Activated naive CD4-positive, alpha-beta T cell treated with anti-CD3 and anti-CD28 coated beads, Interleukin-2, amount 50 U/mL, for 16 hours (primary cell): ENCODE data around the gene KLHL29.

Experiments
- DNase-seq: peaks from one replicate; pipeline ENCODE4 v3.0.0-alpha.2; 2020

KLHL29 gene

DNA sequence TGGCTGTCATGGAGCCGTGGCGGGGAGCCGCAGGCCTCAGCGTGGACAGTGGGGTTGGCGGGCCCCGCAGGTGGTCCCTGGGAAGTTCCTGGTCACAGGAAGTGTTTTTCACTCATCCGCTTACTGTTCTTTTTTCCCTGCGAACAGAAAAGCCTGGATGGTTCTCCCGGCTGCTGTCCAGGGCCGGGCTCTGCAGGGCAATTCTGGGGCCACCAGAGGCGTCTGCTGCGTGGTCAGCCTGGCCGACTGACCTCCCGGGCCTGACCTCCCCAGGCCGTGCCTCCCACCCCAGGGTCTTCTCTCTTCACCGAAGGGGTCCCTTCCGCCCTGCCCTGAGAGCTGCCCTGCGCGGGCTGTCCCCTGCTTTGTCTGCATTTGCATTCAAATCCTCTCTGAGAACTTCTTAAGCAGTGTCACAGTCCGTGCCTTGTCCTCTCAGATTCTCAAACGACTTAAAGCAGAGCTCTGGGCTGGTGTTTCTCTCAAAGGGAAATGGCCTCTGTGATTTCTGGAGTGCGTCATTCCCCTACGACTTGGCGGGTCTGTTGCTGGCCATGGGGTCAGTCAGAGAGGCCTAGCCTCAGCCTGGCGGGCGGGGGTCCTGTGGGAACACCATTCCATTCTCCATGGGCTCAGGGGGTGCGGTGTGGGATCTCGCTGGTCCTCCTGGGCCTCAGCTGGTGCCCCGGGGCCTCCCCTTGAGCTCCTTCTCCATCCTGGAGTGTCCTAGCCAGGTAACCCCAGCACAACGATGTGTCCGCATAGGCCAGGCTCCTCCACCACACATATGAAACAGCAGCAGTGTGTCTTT lies 38.3 kb downstream of the KLHL29 start:
- DNase-seq = no peak

DNA sequence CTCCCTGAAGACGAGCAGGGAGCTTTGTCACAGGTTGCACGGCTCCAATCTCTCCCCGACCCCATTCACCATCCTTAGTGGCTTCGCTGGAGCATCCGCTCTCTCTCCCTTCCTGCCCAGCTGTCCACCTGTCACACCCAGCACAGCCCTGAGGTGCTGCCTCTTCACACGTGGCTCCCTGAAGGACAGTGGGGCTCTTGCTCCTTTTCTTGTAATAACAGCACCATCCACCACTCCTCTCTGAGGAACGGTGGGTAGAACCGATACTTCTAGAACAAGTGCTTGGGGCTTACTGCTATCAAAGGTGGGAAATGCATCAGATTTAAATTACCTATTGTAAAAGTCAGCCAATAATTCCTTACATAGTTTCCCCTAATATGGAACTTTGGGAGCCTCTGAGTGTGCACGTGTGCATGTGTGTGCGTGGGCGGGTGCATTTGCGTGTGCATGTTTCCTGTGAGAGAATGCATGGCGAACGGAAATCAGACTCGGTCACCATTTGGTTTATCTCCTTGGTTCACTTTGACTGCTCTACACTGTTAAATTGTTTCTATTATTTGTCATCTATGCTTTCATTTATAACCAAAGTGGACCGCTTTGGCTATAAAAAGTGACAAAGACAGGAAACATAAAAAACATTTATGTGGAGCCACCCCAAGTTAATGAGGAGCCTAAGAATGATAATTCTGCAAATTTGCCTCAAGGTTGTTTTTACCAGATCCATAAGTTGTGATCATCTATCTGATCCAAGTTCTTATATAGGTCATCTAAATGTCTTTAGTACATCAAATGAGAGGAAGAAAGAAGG lies 39.1 kb downstream of the KLHL29 start:
- DNase-seq = no peak

DNA sequence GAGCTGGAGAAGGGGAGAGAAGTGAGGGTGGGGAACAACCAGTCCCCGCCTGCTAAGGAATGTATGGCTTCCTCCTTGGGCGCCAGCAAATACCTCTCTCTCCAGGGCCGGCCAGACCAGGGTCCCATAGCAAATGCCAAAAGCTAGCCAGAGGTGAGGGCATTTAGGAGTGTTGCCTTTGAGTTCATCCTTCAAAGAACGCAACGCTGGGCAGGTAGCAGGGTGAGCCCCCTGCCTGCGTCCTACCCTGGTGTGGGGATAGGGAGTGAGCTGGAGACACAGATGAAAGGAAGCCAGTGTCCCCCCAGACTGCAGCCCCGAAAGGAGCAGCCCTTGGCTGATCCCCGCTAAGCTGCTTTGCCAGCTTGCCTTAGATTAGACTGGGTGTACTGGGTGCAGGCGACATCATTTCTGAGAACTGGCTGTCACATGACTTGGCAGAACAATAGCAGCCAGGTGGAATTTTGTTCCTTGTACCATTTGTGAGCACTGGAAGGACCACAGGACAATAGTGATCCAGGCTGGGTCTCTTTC lies 40.4 kb downstream of the KLHL29 start:
- no peak for DNase-seq

DNA sequence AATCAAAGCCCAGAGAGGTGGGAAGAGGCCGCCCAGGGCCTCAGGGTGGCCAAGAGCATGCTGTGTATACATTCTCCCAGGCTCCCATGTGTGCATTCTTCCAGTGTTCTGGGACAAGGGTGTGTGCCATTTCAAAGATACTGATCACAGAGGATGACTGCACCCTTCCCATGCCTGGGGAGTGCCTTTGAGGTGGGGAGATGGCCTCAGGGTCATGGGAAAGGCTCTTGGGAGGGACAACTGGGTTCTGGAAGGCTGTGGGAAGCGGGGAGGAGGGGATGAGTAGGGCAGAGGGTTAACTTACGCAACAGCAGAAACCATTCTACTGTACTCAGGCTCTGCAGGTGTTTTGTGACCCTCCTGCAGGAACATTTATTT lies 40.9 kb downstream of the KLHL29 start:
- no peak for DNase-seq

DNA sequence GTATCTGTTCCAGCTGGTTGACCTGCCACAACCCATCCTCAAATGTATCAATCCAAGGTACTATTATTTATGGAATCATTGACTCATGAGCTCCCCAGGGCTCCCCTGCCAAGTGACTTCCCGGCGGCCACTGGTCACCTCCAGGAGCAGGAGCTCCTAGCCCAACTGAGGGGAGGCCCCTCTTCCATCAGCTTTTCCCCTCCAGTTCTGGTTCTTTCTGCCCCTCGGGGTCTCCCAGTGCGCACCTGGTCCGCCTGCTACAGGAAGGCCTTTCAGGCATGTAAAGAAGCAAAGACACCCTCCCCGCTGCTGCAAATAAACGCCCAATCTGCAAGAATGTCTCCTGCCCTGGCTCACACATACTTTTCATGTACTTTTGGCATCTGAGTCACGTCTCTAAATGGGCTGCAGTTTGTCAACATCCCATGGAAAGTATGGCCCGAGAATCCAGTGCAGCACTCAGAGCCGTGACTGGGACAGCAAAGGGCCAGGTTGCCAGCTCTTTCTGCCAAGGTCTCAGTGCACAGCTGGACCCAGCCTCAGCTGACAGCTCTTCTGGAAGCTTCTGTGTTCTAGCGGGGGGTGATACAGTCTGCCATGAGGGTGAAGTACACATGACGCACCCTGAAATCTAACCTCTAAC lies 41.4 kb downstream of the KLHL29 start:
- DNase-seq = no peak

DNA sequence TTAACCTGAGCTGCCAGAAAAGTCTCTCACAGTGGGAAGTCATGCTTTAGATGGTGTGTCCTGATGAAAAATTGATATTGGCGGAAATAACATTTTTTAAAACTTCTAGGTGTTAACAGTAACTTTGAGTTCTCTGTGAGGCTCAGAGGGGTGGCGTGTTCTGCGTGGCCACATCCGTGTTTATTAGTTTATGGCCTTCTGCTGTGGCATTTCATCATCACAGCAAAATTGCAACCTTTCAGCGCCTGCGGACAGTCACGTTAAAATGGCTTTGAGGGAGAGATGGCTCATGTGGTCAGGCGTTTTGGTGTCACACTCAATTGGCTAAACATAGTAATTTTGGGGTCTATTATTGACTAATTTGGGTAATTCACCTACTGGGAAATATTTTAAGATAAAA lies 42.4 kb downstream of the KLHL29 start:
- DNase-seq = no peak

DNA sequence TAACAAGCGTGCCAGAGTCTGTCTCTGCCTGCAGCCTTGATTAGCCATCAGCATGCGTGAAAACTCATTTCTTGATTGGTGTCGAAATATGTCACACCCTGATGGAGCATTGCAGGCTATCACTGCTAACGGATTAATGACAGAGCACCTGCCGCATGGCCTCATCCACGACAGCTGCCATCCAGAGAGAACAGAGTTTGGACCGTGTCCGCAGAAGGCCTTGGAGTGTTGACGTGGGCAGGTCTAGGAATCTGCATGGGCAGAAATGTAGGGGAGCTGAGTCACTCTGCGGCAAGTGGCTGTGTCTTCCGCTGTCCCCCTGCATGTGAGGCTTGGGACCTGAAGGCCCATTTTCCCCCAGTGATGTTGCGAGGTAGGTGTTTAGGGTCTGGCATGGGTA lies 43.0 kb downstream of the KLHL29 start:
- DNase-seq = no peak

DNA sequence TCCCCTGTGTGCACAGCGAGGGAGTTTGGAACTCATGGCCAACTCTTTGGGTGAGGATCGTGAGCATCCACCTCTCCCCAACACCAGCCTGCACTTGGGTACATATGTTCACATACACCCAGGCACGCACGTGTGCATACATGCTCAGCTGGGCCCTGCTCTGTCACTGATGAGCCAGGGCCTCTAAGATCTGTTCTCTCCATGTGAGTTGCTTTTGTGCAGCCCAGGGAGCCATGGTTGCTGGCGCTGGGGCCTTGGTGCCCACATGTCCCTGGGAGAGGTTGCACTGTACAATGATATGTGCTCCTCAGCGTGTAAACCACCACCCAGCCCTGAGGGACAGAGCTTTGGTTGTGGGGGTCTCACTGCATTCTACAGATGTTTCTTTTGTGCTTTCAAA lies 44.1 kb downstream of the KLHL29 start:
- DNase-seq = no peak

DNA sequence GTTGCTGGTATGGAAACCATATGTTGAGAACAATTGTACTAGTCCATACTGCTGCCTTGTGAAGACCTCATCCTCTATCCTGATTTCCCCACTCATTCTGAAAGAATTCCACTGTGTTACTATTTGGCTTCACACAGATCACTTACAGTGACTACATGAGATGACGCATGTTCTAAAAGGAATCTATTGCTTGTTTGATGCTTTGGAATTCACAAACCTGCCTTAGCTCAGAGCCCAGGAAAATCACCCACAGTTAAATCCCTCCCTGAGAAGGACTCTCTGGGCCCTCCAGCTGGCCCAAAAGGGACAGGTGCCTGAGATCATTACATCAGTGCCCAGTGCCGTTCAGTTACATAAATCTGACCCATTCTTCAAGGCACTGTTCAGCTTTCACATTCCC lies 45.3 kb downstream of the KLHL29 start:
- DNase-seq = no peak

DNA sequence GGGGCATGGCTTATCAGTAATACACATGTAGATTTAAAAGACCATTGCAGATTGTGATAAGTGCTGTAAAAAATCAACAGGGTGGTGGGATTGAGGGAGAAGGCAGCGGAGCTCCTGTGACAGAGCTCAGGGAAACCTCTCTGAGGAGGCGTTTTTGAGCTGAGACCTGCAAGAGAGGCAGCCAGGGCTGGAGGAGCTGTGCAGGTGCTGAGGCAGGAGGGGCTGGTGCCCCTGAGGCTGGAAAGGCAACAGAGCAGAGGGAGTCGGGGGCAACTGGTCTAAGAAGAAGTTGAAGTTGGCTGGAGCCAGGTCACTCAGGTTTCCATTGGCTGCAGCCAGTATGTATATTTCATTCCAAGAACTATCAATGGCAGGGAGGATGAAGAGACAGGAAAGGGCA lies 47.6 kb downstream of the KLHL29 start:
- DNase-seq = no peak

DNA sequence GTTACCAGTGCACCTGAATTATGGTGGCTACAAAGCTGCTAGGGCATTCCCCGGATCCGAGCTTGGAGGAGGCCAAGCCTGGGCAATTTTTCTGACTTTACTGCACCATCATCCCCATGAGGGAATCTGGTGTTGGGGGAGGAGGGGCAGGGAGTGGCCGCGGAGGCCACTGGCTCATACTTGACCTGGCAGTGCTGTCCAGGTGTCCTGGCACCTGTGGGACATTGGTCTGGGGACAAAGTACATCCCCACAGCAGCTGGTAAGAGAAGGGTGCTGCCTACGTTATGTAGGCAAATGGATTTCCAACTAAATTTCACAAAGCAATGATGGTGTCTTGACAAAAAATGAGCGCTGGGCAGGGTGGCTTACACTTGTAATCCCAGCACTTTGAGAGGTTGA lies 48.3 kb downstream of the KLHL29 start:
- DNase-seq = no peak

DNA sequence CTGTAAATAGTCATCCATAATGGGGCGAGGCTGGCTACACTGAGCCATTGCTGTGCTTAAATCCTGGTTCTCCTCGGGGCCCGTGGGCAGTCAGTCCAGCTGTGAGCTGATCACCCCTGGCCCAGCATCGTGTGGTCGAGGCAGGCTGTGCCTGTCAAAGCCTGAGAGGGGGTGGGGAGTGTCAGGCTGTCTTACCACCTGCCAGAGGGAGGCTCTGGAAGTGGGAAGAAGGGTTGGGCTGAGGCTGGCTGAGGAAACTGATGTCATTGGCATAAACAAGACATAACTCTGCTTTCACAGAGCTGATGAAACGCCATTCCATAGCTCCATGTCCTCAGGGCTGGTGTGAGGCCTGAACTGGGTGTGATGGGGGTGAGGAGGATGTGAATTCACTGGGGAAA lies 49.7 kb downstream of the KLHL29 start:
- no peak for DNase-seq

DNA sequence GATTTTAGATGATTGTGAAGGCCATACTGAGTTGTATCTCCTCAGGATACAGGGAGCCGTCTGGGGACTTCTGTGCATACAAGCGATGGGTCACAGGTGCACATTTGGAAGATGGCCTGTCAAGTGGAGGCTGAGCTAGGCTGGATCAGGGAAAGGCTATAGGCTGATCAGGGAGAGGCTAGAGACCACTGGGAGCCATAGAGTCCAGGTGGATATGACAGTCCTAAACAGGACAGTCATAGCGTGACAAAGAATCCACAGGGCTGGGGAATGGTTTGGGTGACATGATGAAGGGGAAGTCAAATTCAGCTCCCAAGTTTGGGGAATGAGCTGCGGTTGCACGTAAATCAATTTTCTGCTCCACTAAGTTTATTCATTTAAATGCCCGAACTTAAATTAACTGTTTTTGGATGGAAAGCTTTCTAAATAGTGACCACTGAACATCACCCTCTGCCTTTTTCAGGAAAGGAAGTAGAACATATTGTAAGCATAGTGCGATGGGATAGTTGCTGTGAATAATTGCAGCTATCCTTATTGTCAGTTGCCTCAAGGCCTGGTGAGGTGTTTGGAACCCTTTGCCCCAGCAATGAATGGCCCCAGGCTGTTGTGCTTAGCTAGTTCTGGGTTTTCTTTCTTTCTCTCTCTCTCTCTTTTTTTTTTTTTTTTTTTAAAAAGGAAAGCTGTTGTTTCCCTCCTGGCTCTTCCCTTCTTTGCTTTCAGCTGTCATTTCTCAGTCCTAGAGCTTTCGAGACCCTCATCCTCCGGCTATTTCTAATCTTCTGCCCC lies 50.5 kb downstream of the KLHL29 start:
- DNase-seq = no peak

DNA sequence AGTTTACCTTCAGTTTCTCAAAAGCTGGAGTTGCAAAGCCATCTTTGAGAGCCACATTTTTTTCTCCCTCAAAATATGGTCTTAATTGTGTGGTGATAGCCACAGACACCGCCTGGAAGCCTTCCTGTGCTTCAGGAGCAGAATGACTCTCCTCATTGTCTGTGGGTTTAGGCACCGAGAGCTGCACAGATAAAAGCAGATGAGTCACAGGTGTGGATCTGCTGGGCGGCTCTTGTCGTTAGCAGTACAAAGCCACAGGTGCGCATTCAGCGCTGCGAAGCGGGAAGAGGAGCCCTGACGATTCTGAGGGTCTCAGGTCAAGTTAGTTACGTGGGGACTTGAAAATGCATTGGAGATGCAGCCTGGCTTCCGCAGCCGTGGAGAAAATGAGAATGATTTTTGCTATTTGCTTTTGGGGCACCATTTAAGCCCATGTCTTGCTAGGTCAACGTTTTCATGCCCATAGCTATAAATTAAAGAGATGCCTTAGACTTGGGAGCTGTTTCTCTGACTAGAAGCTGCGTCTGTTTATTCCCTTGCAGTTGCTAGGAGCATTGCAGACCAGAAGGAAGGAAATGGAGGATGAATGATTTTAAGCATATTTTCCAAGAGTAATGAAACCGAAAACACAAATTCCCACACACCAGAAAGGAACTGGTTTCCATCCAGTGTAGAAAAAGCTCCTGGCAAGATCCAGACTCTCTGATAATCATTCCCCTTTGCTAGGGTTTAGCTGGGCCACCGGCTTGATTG lies 51.5 kb downstream of the KLHL29 start:
- DNase-seq = peak; percentile 43

DNA sequence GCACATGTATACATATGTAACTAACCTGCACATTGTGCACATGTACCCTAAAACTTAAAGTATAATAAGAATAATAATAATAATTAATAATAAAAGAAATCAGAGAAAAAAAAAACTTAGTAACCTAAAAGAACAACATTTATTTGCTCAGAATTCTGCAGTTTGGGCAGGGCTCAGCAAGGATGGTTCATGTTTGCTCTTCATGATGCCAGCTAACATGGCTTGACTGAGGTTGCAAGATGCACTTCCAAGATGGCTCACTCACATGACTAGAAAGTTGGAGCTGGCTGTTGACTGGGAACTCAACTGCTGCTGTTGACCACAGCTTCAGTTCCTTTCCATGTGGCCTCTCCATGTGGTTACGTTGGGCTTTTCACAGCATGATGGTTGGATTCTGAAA lies 56.4 kb downstream of the KLHL29 start:
- no peak for DNase-seq

DNA sequence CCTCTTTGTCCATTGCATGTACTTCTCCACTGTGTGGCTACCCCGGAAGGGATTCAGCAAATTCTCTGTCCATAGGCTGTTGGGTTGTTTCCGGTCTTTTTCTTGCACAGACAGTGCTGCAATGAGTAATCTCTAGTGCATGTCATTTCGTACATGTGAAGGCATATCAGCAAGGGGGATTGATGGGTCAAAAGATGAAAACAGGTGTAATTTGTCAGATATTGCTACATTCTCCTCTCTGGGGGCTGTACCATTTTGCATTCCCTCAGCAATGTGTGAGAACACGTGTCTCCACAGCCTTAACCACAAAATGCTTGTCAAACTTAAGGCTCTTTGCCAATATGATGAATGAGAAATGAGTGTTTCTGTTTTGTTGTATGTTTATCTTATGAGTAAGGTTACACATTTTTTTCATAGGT lies 60.5 kb downstream of the KLHL29 start:
- DNase-seq = no peak

DNA sequence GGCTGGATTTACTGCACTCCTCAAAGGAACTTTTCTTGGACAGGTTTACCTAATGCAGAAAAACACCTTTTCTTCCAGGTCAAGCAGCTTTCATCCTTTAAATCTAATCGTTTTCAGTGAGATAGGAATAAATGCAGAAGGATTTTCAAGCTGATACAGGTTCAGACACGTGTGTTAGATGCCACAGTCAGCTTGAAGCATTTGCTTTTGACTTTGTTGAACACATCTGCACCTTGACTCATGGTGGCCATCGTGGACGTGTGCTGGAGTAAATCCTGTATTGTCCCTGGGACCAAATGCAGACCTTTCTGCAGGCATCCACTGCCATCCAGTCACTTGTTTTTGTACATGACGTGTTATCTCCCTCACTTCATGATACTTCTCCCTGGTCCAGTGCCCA lies 61.9 kb downstream of the KLHL29 start:
- no peak for DNase-seq

DNA sequence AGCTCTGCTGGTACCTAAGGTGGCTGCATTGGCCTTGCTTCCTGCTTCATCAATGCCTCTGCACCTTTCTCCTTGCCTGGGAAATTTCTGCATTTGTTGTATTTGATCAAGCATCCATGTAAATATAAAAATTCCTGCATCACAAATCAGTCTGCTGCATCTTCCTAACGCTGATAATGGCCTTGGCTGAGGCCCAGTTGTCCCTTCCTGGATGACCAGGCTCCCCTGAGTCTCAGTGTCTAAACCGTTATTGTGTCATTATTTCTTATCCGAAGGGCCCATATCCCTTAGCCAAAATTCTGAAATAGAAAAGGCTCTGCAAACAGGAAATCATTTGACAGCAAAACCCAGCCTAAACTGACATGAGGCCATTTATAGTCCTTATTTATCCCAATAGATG lies 62.4 kb downstream of the KLHL29 start:
- DNase-seq = no peak

DNA sequence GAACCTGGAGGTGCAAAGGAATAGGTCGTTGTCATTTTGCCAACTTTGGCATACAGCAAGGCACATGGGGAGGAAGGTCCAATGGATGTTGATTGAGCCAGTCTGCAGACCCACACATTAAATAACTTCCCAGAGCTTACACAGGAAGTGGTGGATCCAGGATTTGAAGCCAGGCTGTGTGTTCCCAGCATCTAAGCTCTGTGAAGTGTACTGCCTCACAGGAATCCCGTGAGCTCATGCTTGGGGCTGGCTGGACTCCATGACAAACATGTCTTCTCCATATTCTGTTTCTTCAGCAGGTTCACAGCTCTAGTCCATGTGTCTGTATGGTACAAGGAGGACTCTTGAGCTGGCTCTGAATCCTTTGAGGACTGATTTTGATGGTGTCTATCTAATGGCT lies 63.9 kb downstream of the KLHL29 start:
- DNase-seq = no peak

DNA sequence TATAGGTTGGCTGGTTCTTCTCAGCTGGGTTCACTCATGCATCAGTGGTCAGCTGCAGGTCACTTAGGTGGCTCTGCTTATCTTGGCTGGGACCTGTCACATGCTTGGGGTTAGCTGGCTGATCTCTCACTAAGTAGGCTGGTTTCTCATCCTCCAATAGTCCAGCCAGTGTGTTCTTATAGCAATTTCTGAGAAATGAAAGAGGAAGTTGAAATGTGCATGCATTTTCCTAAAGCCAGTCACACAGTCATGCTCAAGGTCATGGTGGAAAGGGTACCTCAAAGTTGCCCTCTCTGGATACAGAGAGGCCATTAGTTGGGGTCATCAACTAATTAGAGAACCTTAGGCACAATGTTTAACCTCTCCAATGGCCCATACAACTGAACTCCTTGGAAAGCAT lies 64.4 kb downstream of the KLHL29 start:
- no peak for DNase-seq

DNA sequence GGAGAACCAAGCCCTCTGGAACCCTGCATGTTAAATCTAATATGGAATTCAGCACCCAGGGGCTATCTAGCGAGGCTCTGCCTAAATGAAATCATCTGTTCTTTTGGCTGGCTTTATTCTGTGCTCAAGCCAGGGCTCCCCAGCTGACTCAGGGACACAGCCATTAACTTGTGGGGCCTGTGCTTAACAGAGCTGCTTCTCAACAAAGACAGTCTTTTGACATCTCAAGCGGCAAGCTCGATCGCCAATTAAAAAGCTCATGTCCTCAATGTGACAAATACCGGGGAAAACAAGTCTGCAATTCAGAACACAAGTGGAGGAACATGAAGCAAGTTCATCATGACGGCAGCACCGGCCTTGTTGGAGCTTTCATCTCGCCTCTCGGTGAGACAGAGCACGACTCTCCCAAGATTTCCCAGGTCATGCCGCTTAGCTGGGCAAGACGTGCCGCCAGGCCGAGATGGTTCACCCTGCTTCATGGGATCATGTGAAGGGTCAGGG lies 64.9 kb downstream of the KLHL29 start:
- DNase-seq = no peak

DNA sequence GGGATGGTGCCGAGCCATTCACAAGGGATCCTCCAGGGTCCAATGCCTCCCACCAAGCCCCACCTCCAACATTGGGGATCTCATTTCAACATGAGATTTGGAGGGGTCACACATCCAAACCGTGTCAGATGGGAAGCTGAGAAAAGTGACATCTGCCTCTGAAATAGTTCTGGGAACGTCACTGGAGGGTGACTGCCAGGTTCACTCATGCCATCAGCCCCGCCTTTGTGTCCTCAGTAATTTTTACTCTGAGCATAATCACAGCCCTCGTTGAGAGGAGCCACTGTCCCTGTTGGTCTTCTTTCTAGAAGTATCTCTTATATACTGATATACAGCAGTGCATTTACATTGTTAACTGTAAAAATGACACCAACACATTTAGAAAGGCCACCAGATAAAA lies 67.4 kb downstream of the KLHL29 start:
- DNase-seq = no peak
